ENCODE results near the gene VPS72.

Gene VPS72

GRCh38 chr1:151144474-151145303 is 45.3 kb downstream of the VPS72 start:
- no peak for DNase-seq

- no peak for DNase-seq
Observed at GRCh38 chr1:151143986-151144385, 46.0 kb downstream of the VPS72 start.

DNA sequence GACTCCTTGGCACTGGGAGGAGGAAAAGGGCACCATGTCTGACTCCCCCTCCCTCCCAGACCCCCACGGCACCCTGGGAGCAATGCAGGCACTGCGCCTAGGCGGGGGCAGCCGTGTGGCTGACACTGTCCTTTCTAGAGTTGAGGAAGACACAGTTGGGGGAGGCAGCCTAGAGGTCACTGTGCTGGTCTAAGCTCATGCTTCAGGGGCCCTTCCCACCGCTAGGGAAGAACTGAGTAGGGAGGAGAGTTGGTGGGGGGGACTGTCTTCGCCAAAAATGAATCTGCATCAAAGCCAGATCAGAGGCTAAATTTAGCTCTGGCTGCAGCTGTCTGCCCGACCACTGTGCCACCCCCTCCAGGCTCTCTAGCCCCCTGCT is 47.0 kb downstream of the VPS72 start:
- no peak for DNase-seq

- no peak for DNase-seq
Observed at GRCh38 chr1:151142411-151143056, 47.5 kb downstream of the VPS72 start.

GRCh38 chr1:151137789-151138188 is 52.2 kb downstream of the VPS72 start:
- DNase-seq: no peak

- no peak for DNase-seq
Observed at GRCh38 chr1:151135433-151136385, 54.3 kb downstream of the VPS72 start.

DNA sequence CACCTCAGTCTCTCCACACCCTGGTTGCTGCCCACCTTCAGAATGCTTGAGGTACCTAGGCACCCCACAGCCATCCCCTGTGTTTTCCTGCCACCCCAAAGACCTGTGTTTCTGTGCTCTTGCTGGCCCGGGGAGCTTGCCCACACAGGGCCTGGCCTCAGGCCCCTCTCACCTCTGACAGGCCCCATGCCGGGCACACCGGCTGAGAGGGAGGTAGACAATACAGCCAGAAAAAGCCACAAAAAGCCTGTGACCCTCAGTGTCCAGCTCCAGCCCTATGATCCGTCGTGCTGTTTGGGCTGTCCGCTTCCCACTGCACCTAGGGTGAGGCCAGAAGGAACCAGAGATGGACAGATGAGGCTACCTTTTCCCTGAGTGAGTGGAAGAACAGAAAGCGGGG is 55.0 kb downstream of the VPS72 start:
- no peak for DNase-seq

GRCh38 chr1:151134396-151134795 is 55.6 kb downstream of the VPS72 start:
- DNase-seq: no peak

DNA sequence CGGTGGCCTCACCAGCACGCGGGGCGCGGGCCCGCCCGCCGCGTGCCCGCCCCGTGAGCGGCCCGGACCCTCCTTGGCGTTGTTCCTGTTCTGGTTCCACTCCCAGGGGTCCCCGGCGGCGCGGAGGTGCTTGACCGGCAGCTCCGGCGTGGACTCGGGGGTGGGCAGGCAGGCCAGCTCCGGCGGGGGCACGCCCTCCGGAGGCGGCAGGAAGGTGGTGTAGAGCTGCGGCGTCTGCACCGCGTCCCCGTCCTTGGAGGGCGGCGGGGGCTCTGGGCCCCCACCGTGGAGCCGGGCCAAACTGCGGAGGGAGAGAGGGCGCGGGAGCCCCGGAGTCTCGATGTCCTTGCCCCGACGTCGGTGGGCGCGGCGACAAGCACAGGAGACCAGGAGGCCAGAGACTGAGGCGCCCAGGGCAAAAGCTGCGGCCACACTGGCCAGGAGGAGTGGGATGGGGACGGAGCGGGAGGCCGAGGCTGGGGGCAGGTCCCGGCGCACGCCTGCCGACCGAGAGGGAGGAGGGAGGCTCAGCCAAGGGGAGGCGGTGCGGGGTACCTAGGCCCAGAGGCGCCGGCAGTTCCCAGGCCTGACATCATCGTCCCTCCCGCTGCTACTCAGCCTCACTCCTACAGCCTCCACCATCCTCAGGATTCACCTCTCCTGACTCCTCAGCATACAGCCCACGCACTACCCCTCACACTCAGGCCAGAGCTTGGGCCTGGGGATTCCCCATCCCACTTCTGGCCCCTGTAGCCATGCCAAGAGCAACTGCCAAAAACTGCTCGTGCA is 56.8 kb downstream of the VPS72 start:
- DNase-seq: no peak

DNA sequence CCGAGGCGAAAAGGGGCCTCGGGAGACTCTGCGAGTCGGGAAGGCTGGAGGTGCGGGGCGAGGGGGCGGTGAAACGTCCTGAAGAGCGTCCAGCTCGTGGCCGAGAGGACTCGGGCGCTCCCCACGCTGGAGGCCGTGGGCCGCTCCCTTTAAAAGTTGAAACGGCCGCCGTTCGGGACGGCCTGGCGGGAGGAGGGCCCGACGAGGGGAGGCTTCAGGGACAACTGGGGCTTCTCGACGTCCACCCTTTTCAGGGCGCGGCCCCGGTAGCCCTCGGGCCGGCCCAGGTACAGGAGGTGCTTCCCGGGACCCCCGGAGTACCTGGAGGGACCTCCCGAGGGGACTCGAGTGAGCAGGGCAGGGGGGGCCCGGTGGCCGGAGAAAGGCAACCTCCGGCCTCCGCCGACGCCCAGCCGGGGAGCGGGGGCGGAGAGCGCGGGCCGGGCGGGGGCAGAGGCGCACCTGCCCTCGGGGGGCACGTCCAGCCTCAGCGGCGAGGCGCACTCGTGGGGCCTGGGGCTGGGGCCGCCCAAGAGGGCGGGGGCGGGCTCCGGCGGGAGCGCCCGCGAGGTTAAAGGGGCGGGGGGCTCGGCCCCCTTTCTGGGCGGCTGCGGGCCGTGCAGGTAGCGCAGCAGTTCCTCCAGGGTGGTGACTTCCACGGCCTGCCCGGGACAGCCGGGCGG is 57.5 kb downstream of the VPS72 start:
- no peak for DNase-seq

DNA sequence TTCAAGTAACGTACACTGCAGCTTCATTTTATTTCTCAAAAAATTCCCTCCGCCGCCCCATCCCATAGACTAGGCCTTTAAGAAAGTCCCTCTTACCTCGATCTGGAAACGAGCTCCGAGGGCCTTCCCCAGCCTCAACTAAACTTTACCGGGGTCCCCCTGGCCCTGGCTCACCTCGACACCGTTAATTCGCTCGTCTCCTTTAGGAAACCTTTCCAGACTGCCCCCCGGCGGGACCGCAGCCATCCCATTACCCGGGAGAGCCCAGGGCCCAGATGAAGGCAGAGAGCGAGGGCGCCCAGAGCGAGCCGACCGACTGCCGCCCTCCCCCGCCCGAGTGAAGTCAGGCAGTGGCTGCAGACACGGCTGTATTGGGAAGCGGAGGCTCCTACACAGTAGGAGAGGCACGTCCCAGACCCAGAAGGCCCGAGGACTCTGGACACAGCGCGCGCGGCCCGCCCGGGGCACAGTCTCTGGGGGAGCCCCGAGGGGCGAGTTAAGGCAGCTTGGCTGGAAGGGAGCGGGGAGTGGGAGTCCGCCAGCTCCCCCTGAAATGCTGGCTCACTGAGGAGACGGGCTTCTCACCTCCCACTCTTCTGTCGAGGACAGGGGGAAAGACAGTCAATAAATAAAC is 58.2 kb downstream of the VPS72 start:
- DNase-seq: no peak

DNA sequence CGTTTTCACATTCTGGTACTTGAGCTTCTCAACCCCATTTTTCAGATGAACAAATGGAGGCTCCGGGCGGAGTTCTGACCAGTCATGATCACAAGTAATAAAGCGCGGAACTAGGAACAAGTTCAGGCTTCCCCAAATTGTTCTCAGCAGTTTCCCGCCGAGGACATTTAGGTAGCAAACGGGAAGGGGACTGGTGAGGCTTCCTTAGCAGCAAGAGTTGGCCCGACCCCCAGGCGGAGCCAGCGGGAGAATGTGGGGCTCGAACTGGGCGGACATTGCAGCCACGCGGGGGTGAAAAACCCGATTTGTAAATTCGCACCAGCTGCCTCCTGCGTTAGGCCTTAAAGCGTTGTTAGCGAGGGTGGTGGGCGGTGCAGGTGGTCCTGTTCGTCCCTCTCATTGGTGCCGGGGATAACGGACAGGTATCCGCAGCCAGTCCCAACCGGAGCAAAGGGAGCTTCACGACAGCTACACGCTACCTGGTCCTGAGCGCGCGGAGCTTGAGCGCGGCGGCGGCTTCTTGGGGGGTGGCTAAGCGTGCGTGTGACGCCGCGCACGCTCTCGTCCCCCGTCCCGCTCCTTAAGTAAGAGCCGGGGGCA is 58.9 kb downstream of the VPS72 start:
- peak; percentile 62 for DNase-seq

- no peak for DNase-seq
Observed at GRCh38 chr1:151128800-151129199, 61.2 kb downstream of the VPS72 start.

Measured in activated T-cell treated with anti-CD3 and anti-CD28 coated beads for 4 hours (primary cell).